ENCODE data around the gene PTPN1.
"Not testable (repeated sequence)": the region's sequence is repeated elsewhere in the genome, so short reads cannot be mapped to it uniquely, and the experiment has no call there.

Gene PTPN1

GRCh38 chr20:50594591-50595432 lies 84.6 kb downstream of the PTPN1 start:
- no peak for FAIRE-seq

- FAIRE-seq: no peak
Measured at GRCh38 chr20:50595433-50595895, 85.3 kb downstream of the PTPN1 start.

- FAIRE-seq: no peak
Measured at GRCh38 chr20:50595988-50596693, 86.0 kb downstream of the PTPN1 start.

GRCh38 chr20:50596694-50597021 lies 86.5 kb downstream of the PTPN1 start:
- FAIRE-seq: no peak

GRCh38 chr20:50597406-50597969 lies 87.3 kb downstream of the PTPN1 start:
- FAIRE-seq: no peak

- FAIRE-seq: no peak
Measured at GRCh38 chr20:50598074-50598473, 87.9 kb downstream of the PTPN1 start.

- not testable (repeated sequence) for FAIRE-seq
Measured at GRCh38 chr20:50598768-50599167, 88.6 kb downstream of the PTPN1 start.

- no peak for FAIRE-seq
Measured at GRCh38 chr20:50600281-50600895, 90.2 kb downstream of the PTPN1 start.

GRCh38 chr20:50601511-50602431 lies 91.6 kb downstream of the PTPN1 start:
- FAIRE-seq: no peak

GRCh38 chr20:50602432-50603088 lies 92.4 kb downstream of the PTPN1 start:
- FAIRE-seq: no peak

- no peak for FAIRE-seq
Measured at GRCh38 chr20:50604451-50604850, 94.3 kb downstream of the PTPN1 start.

- FAIRE-seq: no peak
Measured at GRCh38 chr20:50605136-50605535, 95.0 kb downstream of the PTPN1 start.

- FAIRE-seq: no peak
Measured at GRCh38 chr20:50607436-50607835, 97.3 kb downstream of the PTPN1 start.

GRCh38 chr20:50607850-50608749 lies 97.9 kb downstream of the PTPN1 start:
- no peak for FAIRE-seq

GRCh38 chr20:50608750-50609104 lies 98.5 kb downstream of the PTPN1 start:
- no peak for FAIRE-seq

GRCh38 chr20:50609438-50609989 lies 99.3 kb downstream of the PTPN1 start:
- FAIRE-seq: no peak

GRCh38 chr20:50610212-50610718 lies 100.1 kb downstream of the PTPN1 start:
- no peak for FAIRE-seq

- no peak for FAIRE-seq
Measured at GRCh38 chr20:50611128-50611810, 101.1 kb downstream of the PTPN1 start.

- no peak for FAIRE-seq
Measured at GRCh38 chr20:50613438-50614169, 103.4 kb downstream of the PTPN1 start.
